ENCODE measurements around the gene ADGRB3.

DNA sequence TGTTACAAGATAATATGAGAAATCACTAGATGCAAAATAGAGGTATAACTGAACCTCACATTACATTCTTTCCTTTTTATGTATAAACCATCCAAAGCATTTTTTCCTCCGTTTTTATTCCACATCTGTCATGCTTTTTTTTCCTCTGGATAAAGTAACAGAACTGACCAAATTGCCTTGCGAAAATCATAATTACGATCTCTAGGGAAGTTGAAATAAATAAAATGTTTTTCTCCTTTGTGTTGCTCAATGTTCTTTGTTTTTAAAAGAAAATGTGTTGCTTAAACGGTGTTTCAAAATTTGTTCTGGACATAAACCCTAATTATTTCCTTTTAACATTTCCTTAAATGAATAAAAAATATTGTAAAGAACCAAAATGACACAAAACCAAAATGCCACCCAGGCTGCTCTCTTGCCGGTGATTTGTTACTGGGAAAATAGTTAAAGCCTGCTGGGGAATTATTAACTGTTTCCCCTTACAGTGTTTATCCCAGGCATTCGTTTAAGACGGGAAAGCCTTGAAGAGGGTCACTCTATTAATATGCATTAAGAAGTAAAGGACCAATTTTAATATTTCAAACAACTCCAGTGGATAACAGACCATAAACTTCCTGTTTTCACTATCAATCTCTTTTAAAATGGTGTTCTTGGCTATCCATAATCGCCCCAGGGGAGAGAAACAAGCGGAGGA is 1.7 kb upstream of the ADGRB3 start:
- TF ChIP-seq POLR2AphosphoS5 (IDR thresholded peaks at IDR 0.05; ENCODE audit: borderline replicate concordance, low read depth, low read length): no peak
- no peak for TF ChIP-seq EZH2 (IDR thresholded peaks at IDR 0.05)

Measured in SK-N-MC (cell line).